ENCODE results near the gene CLDN6.

The CLDN6 gene

GRCh38 chr16:2969545-2970521 lies 48.1 kb downstream of the CLDN6 start:
- Histone ChIP-seq H3K4me1 (ENCODE audit: control insufficient read depth in 1 of 2, insufficient read depth in 1 of 2, low read depth in 1 of 2, low read length in 1 of 2) (peaks cover 48 to 55% of the 10 kb centered on the region in 2 experiments), H3K27ac (peak overlapping the region; percentile 47), H3K4me3 (ENCODE audit: low read depth in 1 of 2, low read length in 1 of 2) (peak overlapping the region; percentile 74 to 82)

GRCh38 chr16:2968738-2969544 lies 49.0 kb downstream of the CLDN6 start, which contains the start of gene PAQR4:
Gene PAQR4 (plus strand): TSS chr16:2969348. CDS start chr16:2969675, 327 bp downstream.
- peak within 1 kb of the TSS; percentile 47 for H3K27ac ChIP-seq
- H3K27me3 ChIP-seq, result peaks cover 50% of the 10 kb centered on the region
- peaks cover 57 to 64% of the 10 kb centered on the region in 2 experiments for H3K4me1 ChIP-seq (ENCODE audit: control insufficient read depth in 1 of 2, insufficient read depth in 1 of 2, low read depth in 1 of 2, low read length in 1 of 2)

More at GRCh38 chr16:2969545-2970521, 48.1 kb downstream of the CLDN6 start:
- H3K36me3 ChIP-seq, result peaks cover 8% of the 10 kb centered on the region
- H3K27me3 ChIP-seq, result peaks cover 41% of the 10 kb centered on the region
- no peaks in the 10 kb centered on the region for H3K9me3 ChIP-seq
- peak; percentile 24 for TF ChIP-seq CTCF (IDR thresholded peaks at IDR 0.05)

GRCh38 chr16:2968368-2968737 lies 49.6 kb downstream of the CLDN6 start:
- Histone ChIP-seq H3K27me3 (peaks cover 56% of the 10 kb centered on the region), H3K4me3 (ENCODE audit: low read depth in 1 of 2, low read length in 1 of 2) (peak overlapping the region; percentile 74 to 82), H3K9me3 (no peaks in the 10 kb centered on the region), H3K36me3 (no peaks in the 10 kb centered on the region), H3K27ac (peak overlapping the region; percentile 47), H3K4me1 (ENCODE audit: control insufficient read depth in 1 of 2, insufficient read depth in 1 of 2, low read depth in 1 of 2, low read length in 1 of 2) (peaks cover 63 to 70% of the 10 kb centered on the region in 2 experiments)
- TF ChIP-seq CTCF (IDR thresholded peaks at IDR 0.05), result no peak

More at GRCh38 chr16:2968738-2969544, 49.0 kb downstream of the CLDN6 start, which contains the start of gene PAQR4:
- TF ChIP-seq CTCF (IDR thresholded peaks at IDR 0.05), result peak; percentile 50
- H3K9me3 ChIP-seq, result no peaks in the 10 kb centered on the region
- peak within 1 kb of the TSS; percentile 74 to 82 for H3K4me3 ChIP-seq (ENCODE audit: low read depth in 1 of 2, low read length in 1 of 2)
- H3K36me3 ChIP-seq, result peaks cover 5% of the 10 kb centered on the region

GRCh38 chr16:2967721-2968161 lies 50.2 kb downstream of the CLDN6 start:
- peak overlapping the region in 1 of 2 experiments; percentile 82 for H3K4me3 ChIP-seq (ENCODE audit: low read depth in 1 of 2, low read length in 1 of 2)
- H3K9me3 ChIP-seq, result no peaks in the 10 kb centered on the region
- no peak for TF ChIP-seq CTCF (IDR thresholded peaks at IDR 0.05)
- H3K27me3 ChIP-seq, result peaks cover 62% of the 10 kb centered on the region
- H3K4me1 ChIP-seq (ENCODE audit: control insufficient read depth in 1 of 2, insufficient read depth in 1 of 2, low read depth in 1 of 2, low read length in 1 of 2), result peaks cover 63 to 76% of the 10 kb centered on the region in 2 experiments
- H3K27ac ChIP-seq, result no peak overlapping the region
- no peaks in the 10 kb centered on the region for H3K36me3 ChIP-seq

- TF ChIP-seq CTCF (IDR thresholded peaks at IDR 0.05), result no peak
- H3K4me3 ChIP-seq (ENCODE audit: low read depth in 1 of 2, low read length in 1 of 2), result peak overlapping the region in 1 of 2 experiments; percentile 59
- no peaks in the 10 kb centered on the region for H3K36me3 ChIP-seq
- no peaks in the 10 kb centered on the region for H3K9me3 ChIP-seq
- peak overlapping the region; percentile 42 for H3K27ac ChIP-seq
- peaks cover 63 to 77% of the 10 kb centered on the region in 2 experiments for H3K4me1 ChIP-seq (ENCODE audit: control insufficient read depth in 1 of 2, insufficient read depth in 1 of 2, low read depth in 1 of 2, low read length in 1 of 2)
- H3K27me3 ChIP-seq, result peaks cover 67% of the 10 kb centered on the region
These were observed 50.8 kb downstream of the CLDN6 start for GRCh38 chr16:2967211-2967631.
